Measurements from ENCODE around the gene TMEM266.

The TMEM266 gene

GRCh38 chr15:76070192-76070591, 10.4 kb downstream of the TMEM266 start:
- DNase-seq, result no peak

- DNase-seq, result no peak
Observed at GRCh38 chr15:76070921-76071635, 11.3 kb downstream of the TMEM266 start.

GRCh38 chr15:76071806-76072205, 12.0 kb downstream of the TMEM266 start:
- no peak for DNase-seq

DNA sequence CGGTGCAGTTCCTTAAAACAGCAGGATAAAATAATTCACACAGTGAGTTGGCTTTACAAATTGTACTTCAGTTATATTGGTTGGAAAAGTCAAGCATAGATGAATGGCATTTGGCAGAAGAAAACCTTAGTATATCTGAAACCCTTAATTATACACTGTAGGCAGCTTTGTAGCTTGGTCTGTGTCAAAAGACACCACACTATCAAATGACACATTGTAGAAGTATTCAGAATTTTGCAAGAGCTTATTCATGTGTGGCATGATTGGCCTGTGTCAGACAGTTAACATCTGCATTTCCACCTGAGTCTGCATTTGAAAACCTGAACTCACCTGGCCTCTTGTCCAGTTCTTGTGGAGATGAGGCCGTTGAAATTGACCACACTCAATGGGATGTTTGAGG, 13.8 kb downstream of the TMEM266 start:
- no peak for DNase-seq

- no peak for DNase-seq
Observed at GRCh38 chr15:76075046-76075445, 15.3 kb downstream of the TMEM266 start.

GRCh38 chr15:76078285-76078877, 18.6 kb downstream of the TMEM266 start:
- DNase-seq, result no peak

DNA sequence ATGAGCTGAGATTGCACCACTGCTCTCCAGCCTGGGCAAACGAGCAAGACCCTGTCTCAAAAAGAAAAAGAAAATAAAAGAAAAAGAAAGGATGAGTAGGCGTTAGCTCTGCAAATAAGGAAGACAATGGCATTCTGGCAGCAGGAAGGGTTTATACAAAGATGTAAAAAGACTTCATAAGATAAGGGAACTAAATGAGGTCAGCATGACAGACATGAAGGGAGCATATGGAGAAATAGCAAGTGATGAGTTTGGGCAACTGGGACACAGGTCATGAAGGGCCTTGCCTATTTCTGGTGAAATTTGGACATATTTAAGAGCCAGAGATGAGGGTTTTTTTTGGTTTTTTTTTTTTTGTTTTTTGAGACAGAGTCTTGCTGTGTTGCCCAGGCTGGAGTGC, 24.5 kb downstream of the TMEM266 start:
- no peak for DNase-seq

DNA sequence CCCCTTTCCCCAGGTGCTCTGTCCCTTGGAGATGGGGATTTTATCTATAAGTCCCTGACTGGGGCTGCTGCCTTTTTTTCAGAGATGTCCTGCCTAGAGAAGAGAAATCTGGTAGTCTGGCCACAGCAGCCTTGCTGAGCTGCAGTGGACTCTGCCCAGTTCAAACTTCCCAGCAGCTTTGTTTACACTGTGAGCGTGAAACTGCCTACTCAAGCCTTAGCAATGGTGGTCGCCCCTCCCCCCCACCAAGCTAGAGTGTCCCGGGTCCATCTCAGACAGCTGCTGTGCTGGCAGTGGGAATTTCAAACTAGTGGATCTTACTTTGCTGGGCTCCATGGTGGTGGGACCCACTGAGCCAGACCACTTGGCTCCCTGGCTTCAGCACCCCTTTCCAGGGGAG, 38.9 kb downstream of the TMEM266 start:
- DNase-seq, result no peak

DNA sequence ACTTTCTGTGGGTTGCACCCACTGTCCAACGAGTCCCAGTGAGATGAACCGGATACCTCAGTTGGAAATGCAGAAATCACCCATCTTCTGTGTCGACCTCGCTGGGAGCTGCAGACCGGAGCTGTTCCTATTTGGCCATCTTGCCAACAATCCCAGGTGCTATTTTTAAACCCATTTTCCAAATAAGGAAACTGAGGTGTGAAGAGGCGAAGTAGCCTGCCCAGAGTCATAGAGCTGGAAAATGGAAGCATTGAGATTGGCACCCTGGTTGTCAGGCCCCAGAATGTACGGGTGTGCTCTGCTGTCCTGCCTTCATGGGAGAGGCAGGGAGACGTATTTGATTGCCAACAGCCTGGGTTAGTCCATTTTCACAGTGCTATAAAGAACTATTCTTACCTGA, 39.6 kb downstream of the TMEM266 start:
- DNase-seq, result no peak

DNA sequence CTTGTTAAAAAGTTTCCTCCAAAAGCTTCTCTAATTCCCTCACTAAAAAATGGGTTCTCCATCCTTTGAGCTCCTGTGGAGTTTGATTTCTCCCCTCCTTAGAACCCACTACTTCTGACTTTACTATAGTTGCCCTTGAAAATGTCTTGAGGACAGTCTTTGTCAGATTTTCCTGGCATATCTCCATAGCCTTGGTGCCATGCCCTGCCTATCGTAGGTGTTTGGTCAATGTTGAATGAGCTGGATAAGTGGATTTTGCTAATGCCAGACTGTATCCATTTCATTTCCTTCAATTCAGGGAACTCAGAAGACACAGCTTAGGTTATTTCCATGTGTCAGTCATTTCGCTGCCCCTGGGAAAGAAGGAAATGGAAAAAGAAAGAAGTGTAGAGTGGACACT, 40.6 kb downstream of the TMEM266 start:
- DNase-seq, result no peak

- no peak for DNase-seq
Observed at GRCh38 chr15:76101655-76102054, 41.9 kb downstream of the TMEM266 start.

GRCh38 chr15:76105391-76105790, 45.6 kb downstream of the TMEM266 start:
- no peak for DNase-seq

DNA sequence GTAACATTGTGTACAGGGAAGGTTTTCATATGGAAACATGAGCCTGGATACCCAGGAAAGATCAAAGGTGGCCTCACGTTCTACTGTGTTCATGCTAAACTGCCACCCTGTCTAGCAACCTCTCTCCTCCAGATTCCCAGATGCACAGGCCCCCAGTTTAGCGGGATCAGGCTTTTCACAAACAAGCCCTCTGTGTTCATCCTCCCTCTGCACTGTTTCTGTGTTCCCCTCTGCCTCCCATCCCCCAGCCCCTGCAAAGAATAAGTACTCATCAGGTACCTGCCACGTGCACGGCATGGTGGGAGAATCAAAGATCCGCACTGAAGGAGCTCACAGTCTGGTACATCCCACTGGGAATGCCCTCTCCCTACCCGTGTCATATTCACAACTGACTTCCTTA, 46.1 kb downstream of the TMEM266 start:
- DNase-seq, result no peak

- DNase-seq, result no peak
Observed at GRCh38 chr15:76107169-76107568, 47.4 kb downstream of the TMEM266 start.

DNA sequence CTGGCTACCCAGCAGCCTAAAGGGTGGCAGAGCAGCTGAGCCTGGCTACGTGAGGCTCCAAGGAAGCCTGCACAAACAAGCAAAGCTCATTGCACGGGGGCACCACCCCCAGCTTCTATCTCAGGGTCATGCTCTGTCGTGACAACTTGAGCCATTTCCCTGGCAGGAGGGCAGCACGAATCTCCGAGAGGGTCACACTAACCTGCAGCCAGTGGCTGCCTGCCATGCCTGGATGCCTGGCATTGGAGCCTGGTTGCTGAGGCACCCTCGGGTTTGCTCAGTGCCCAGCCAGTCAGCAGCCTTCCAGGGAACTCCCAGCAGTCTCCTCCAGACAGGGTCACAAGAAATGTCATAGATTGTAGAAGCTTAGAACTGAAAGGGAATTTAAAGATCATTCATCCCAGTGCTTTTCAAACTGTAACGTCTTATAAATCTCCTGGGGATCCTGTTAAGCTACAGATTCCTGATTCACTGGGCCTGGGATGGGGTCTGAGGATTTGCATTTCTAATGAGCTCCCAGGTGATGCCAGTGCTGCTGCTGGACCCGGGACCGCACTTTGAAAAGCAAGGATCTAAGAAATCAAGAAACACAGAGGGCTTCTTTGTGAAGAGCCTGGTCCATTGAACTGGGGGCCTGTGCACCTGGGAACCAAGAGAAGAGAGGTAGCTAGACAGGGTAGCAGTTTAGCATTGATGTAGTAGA, 48.4 kb downstream of the TMEM266 start:
- no peak for DNase-seq

DNA sequence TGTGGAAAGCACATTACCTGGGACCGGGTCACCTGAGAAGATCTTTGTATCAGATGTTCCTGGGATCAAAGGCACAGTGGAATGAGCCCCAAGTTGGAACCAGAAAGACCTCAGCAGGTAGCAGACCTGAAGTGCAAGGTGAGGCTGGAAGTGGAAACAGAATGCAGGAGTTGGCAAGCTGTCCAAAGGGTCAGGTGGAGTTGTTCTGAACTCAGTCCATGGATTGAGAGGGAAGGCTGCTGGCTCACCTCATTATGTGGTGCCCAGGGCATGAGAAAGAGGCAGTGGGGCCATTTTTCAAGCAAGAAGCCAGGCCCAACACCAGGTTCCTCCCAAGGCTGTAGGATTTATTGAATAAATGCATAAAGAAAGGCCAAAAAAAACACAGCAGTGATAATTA, 49.3 kb downstream of the TMEM266 start:
- no peak for DNase-seq

- no peak for DNase-seq
Observed at GRCh38 chr15:76114561-76114960, 54.8 kb downstream of the TMEM266 start.

DNA sequence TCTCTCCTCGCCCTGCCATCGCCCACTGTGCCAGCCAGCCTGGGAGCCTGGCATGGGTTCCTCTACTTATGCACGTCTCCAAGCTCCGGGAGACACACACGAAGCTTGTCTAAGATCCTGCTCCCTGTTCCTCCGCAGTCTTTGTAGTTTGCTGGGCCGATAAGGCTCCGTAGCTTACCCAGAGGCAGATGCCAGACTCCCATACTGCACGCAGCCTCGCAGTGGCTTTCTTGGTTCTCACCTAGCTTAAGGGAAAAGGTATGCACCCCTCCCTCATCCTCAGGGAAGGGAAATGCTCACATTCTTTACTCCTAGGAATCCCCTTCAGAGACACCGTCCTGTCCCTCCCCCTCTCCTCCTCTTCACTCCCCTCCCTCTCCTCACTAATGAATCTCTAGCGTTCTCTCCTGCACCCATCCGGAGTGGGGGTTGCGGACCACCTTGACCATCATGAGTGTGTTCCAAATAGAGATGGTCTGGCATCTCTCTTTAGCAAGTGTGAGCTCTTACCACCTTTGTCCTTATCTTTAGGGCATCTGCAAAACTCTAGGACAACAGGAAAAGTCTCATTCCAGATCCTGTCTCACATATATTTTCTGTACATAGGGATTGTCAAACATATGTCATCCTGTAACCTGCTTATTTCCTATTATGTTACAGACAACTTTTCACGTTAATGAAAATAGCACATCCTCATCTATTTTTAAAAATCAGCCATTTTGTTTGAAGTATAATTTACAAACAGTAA, 56.5 kb downstream of the TMEM266 start:
- DNase-seq, result no peak

GRCh38 chr15:76117181-76117580, 57.4 kb downstream of the TMEM266 start:
- no peak for DNase-seq

DNA sequence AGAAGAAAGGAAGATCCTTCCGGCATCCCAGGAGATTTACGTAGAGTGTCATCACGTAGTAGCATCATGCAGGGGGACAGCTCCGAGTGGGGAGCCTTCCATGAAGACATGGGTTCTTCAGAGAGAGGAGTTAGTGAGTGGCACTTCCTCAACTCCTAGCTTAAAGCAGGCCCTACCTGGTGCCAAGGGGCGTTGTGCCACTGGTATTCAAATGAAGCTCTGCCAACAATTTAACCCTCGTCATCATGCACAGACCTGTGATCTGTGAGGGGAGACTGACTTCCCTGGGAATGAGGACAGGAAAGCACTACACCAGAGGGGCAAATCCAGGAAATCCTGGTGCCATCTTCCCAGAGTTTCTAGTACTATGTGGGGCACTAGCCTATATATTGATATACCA, 59.0 kb downstream of the TMEM266 start:
- no peak for DNase-seq

DNA sequence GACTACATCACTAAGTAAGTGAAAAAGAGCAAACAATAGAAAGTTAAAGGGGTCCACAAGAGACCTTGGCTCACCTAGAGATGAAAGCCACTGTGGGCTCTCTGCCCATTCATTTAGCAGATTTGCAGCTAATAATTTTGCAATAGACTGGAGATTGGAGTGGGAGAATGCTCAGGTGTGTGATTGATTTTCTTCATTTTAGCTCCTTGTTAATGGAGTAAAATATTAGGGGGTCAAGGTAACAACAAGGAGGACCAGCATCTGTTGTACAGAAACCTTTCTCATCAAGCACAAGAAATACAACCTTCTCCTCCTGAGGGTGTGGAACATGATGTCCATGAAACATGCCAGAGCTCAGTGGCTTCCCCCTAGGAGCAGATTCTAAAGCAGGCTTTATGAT, 63.2 kb downstream of the TMEM266 start:
- DNase-seq, result no peak

DNA sequence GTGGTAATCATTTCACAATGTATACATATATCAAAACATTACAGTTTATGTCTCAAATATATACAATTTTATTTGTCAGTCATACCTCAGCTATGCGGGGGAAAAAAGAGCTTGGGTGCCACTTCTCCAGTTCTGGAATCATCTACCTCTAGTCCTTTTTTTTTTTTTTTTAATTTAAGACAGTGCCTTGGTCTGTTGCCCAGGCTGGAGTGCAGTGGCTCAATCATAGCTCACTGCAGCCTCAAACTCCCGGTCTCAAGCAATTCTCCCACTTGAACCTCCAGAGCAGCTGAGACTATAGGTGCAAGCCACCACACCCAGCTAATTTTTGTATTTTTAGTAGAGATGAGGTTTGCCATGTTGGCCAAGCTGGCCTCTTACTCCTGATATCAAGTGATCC, 67.4 kb downstream of the TMEM266 start:
- no peak for DNase-seq

- no peak for DNase-seq
Observed at GRCh38 chr15:76127880-76128279, 68.1 kb downstream of the TMEM266 start.

GRCh38 chr15:76134537-76134936, 74.8 kb downstream of the TMEM266 start:
- no peak for DNase-seq
